Fibroblast of the aortic adventitia (primary cell): ENCODE measurements around the gene PPIG. TPM values are rescaled to one million over a fixed set of nuclear protein-coding genes. Genes with fewer than 3 reads are reported as not detected.

Experiments
- DNase-seq: peaks from one replicate; pipeline ENCODE4 v3.0.0-alpha.2; 2010; ENCODE audit warnings: low read depth
- H3K4me3 ChIP-seq: 2 replicates; pipeline ENCODE4 v1.5.1; 2011; ENCODE audit warnings: low read depth, mild to moderate bottlenecking, control low read depth, low read length, moderate library complexity
- total RNA-seq: library from RNA; depleted of rRNA; stranded (reverse); fragments of >200 nt; gene quantifications from 2 replicates; pipeline ENCODE4 v1.2.3, GENCODE V29; 2012; ENCODE audit warnings: low replicate concordance
- TF ChIP-seq, protein P1 (sequence below): IDR thresholded peaks from 2 replicates; pipeline ENCODE4 v1.5.1; 2011; ENCODE audit warnings: mild to moderate bottlenecking, low read length, control low read depth, inconsistent platforms; ENCODE audit not compliant: insufficient read depth

PPIG gene
- total RNA-seq, 1 donor, result 43.7 TPM

DNA sequence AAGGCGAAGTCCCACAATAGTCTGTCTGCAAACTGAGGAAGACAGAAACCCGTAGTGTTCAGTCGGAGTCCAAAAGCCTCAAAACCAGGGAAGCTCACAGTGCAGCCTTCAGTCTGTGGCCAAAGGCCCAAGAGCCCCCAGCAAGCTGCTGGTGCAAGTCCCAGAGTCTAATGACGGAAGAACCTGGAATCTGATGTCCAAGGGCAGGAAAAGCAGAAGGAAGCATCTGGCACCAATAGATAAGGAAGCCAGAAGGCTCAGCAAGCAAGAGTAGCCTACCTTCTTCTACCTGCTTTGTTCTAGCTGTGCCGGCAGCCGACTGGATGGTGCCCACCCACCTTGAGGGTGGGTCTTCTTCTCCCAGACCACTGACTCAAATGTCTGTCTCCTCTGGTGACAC is 88.3 kb downstream of the PPIG start:
- TF ChIP-seq, protein P1, sequence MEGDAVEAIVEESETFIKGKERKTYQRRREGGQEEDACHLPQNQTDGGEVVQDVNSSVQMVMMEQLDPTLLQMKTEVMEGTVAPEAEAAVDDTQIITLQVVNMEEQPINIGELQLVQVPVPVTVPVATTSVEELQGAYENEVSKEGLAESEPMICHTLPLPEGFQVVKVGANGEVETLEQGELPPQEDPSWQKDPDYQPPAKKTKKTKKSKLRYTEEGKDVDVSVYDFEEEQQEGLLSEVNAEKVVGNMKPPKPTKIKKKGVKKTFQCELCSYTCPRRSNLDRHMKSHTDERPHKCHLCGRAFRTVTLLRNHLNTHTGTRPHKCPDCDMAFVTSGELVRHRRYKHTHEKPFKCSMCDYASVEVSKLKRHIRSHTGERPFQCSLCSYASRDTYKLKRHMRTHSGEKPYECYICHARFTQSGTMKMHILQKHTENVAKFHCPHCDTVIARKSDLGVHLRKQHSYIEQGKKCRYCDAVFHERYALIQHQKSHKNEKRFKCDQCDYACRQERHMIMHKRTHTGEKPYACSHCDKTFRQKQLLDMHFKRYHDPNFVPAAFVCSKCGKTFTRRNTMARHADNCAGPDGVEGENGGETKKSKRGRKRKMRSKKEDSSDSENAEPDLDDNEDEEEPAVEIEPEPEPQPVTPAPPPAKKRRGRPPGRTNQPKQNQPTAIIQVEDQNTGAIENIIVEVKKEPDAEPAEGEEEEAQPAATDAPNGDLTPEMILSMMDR, result no peak
- no peak for DNase-seq
- no peak overlapping the region for H3K4me3 ChIP-seq

DNA sequence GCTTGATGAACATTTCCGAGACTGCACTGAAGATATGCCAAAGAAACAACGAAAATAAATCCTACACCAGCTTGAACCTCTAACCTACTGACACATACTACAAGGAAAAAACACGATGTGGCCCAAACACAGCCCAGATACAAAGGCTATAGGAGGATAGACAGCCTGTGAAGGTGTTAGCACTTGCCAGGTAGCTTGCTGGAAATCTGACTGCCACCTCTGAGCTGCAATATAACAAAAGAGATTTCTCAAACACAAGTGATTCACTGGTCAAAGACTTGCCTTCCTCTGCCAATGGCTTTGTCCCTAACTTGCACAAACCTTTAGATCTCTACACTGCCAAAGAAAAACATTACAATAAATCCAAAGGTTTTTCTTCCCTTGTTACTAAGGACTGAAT is 89.0 kb downstream of the PPIG start:
- no peak overlapping the region for H3K4me3 ChIP-seq
- no peak for DNase-seq
- TF ChIP-seq, protein P1, result no peak

DNA sequence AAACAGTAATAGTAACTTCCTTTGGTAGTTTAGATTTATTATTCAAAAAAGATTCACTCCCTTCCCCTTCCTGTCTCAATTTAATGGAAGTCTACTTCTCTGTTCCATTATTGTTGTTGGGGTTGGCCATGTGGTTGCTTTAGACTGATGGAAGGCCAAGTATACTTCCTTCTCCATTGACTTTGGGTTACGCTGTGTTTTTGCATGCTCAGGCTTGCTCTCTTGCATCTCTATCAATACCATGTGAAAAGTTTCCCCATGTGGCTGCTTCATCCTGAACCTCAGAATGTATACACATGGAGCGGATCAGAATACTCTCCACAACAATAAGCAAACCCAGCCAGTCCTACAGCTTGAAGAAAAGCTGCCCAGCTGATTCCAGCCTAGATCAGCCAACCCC is 89.8 kb downstream of the PPIG start:
- DNase-seq, result no peak
- TF ChIP-seq, protein P1, result no peak

DNA sequence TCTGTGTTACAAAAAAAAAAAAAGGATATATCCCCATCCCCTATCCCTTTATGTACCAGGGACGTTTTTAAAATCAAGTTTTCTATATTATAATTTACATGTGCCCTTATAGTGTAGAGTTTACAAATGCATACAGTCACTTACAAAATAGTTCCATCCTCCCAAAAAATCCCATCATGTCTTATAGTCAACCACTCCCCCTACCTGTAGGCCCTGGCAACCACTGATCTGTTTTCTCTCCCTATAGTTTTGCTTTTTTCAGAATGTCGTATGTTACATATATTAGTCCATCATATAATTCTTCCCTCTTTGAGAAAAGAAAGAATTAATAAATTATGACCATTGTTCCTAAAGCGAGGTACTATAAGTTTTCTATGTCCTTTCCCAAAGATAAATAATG is 92.2 kb downstream of the PPIG start:
- no peak for DNase-seq
- no peak overlapping the region for H3K4me3 ChIP-seq
- TF ChIP-seq, protein P1, result peak; percentile 27

More for the DNA sequence above, 89.8 kb downstream of the PPIG start:
- no peak overlapping the region for H3K4me3 ChIP-seq

DNA sequence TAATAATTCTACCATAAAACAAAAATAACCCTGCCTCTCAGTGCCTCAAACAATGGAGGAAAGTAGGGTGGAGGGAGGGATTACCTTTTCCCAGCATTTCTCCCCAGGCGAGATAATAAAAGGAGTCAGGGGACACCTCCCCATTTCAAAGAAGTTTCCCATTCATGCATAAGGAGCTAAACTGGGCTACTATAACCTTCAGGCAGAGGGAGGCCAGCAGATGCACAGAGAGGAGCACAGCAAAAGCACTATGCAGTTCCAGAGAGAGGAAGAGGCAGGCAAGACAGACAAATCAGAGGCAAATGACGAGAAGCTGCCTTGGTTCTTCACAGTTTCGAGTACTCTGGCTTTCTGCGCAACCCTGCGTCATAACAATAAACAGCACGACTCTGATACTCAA is 92.7 kb downstream of the PPIG start:
- DNase-seq, result no peak
- TF ChIP-seq, protein P1, result no peak
- no peak overlapping the region for H3K4me3 ChIP-seq

DNA sequence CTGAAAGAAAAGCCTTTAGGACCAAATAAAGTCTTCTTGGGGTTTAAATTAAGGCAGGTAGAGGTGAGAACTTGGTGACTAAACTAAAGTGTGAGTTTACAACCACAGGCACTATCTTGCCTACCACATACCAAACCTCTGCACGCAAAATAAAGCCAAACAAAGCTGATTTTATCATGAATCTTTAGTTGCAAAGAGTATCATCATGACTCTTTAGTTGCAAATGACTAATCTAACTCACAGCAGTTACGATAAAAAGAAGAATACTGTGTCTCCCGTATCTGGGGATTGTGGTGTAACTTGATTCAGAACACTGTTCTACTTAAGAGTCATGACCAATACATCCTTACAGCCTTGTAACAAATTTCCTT is 98.9 kb downstream of the PPIG start:
- no peak for DNase-seq
- H3K4me3 ChIP-seq, result no peak overlapping the region
- TF ChIP-seq, protein P1, result no peak

DNA sequence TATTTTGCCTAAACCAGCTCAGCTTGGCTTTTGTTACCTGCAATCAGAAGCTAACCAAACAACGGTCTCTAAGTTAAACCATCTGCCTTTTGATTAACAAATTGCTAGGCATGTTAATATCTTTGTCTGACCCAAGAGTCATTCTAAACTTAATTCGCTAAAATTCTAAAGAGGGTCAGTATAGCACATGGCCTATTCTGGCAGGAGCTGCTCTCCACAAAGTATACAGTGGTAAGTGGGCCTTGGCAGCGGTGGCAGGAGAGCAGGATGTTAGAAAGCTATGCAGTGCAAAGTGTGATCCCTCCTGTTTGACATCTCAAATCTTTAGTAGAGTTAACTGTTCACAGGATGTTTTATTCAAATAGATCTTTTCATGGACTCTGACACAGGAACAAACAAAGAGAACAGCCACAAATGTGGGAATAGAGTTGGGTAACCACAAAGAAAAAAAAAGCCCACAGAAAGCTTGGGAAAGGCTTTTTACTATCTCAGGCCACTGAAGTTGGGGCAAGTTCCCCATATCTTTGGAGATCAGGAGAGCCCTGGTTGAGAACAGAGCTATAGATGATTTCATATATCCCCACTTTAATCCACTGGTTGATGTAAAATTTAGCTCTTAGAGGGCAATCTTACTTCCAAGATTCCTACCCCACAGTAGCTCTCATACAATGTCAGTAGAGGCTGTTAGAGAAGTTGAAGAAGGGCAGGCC is 99.4 kb downstream of the PPIG start:
- no peak for DNase-seq
- TF ChIP-seq, protein P1, result no peak

More for the DNA sequence above, 99.4 kb downstream of the PPIG start:
- H3K4me3 ChIP-seq, result no peak overlapping the region
